ENCODE results near the gene PPFIBP2.

- TF ChIP-seq ZNF70 (CRISPR knock-in tag; IDR thresholded peaks at IDR 0.05) (no peak), BACH2 (CRISPR knock-in tag; IDR thresholded peaks at IDR 0.05; ENCODE audit: borderline replicate concordance) (no peak), TOX (CRISPR knock-in tag; IDR thresholded peaks at IDR 0.05; ENCODE audit: borderline replicate concordance) (no peak), ZC3H10 (CRISPR knock-in tag; IDR thresholded peaks at IDR 0.05) (no peak)
Observed at GRCh38 chr11:7500251-7500650, 13.5 kb upstream of the PPFIBP2 start.

Data from SK-N-SH treated with all-trans-retinoic acid at 6 μM for 48 hours (cell line).